GM12874 (cell line): Measurements from ENCODE around the gene NRXN2.

Experiments used
- TF ChIP-seq, protein P1 (sequence below): IDR thresholded peaks from 2 replicates; pipeline ENCODE4 v1.5.1; 2011; ENCODE audit warnings: low read depth, mild to moderate bottlenecking, control low read depth, low read length, moderate library complexity; ENCODE audit not compliant: insufficient read depth

Gene NRXN2

DNA sequence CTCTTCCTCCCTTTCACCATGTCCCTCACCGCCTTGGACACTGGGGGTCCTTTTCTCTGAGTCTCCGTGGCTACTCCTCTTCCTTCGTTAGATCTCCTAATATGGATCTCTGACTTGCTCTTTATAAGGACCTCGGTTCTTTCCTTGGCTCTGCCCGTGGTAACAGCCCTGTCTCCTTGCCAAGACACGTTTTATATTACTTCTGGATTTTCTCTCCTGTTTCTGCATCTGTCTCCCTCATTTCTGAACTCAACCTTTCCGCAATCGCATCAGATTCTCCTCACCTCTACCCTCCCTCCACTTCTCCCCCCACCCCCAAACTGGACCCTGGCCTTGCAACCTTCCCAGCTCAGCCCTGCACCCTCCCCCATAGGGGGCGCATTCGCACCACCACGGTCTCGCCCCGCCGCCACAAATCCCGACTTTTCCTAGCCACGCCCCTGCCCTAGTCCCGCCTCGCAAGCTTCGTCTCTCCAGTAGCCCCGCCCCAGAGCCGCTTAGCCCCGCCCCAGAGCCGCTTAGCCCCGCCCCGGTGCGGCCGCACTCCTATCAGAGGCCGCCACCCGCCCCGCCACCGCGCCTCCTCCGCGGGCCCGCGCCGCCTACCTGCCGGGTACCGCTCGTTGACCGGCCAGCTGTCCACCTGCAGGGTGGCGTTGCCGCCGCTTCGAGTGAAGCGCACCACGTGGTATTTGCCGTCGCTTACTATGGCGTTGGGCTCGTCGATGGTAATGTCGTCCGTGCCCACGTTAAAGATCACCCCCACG is 93.0 kb downstream of the NRXN2 start:
- TF ChIP-seq, protein P1, sequence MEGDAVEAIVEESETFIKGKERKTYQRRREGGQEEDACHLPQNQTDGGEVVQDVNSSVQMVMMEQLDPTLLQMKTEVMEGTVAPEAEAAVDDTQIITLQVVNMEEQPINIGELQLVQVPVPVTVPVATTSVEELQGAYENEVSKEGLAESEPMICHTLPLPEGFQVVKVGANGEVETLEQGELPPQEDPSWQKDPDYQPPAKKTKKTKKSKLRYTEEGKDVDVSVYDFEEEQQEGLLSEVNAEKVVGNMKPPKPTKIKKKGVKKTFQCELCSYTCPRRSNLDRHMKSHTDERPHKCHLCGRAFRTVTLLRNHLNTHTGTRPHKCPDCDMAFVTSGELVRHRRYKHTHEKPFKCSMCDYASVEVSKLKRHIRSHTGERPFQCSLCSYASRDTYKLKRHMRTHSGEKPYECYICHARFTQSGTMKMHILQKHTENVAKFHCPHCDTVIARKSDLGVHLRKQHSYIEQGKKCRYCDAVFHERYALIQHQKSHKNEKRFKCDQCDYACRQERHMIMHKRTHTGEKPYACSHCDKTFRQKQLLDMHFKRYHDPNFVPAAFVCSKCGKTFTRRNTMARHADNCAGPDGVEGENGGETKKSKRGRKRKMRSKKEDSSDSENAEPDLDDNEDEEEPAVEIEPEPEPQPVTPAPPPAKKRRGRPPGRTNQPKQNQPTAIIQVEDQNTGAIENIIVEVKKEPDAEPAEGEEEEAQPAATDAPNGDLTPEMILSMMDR: 0 out of 2 replicates have a peak, but pooled peaks have one; percentile 14

DNA sequence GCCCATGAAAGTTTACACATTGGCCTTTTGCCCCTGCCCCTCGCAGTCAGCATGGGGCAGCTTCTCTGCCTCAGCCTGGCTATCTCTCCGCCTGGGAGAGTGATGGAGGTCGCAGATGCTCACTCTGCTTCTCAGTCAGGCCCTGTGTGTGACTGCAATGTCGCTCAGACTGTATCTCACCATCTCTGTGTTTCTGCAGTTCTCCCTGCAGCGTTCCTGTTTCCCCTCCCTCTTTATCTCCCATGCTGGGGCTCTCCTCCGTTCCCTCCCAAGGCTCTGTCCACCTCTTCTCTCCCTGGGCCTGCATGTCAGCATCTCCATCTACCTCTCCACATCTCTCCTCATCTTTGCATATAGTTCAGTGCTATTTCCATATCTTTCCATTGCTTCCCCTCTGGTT is 93.9 kb downstream of the NRXN2 start:
- TF ChIP-seq, protein P1: no peak

DNA sequence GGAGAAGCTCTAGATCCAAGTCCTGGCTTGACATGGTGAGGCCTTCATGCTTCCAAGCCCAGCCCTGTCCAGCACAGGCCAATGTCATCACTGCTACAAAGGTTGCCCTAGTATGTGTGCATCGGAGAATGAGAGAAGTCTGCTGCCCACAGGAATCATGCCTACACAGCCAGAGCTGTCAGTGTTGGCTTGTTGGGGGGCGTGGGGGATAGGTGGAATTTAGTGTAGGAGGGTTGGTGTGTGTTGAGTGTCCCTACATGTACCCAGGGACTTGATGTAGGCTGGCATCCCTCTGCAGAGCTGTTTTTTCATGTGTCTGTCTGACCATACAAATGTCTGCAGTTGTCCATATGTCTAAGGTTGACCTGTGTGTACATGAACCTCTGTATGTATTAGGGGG is 94.4 kb downstream of the NRXN2 start:
- TF ChIP-seq, protein P1: no peak

DNA sequence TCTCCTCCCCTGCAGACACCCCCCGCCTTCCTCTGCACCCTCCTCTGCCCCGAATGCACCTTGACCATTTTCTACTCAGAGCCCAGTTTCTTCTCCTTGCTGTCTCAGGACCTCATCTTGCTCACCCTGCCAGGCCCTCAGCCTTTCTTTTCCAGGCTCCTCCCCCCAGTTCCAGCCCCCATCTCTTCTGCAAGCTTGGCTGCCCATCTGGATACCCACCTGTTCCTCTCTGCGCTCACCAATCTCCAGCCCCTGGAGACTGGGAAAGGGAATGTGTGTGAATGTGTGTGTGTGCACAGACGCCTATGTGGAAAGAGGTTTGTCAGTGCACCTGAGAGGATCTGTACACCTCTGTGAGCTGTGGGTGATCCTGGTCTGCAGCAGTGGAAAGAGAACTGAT is 95.6 kb downstream of the NRXN2 start:
- TF ChIP-seq, protein P1: no peak

DNA sequence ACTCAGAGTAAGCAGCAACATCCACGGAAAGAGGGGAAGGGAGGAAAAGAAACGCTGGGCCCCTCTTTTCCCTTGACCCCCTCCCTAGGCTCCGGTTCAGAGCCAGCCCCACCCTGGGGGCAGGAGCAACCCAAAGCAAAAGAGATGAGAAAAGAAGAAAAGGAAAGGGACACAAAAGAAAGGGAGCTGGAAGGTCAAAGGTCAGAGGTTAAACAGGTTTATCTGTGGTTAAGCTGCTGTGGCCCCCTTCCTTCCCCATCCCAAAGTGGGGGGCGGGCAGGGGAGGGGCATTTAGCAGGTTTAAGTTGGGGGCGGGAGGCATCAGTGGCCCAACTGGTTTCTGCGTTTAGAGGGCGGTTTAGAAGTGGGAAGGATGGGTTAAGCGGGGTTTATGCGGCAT is 96.4 kb downstream of the NRXN2 start:
- TF ChIP-seq, protein P1: no peak

DNA sequence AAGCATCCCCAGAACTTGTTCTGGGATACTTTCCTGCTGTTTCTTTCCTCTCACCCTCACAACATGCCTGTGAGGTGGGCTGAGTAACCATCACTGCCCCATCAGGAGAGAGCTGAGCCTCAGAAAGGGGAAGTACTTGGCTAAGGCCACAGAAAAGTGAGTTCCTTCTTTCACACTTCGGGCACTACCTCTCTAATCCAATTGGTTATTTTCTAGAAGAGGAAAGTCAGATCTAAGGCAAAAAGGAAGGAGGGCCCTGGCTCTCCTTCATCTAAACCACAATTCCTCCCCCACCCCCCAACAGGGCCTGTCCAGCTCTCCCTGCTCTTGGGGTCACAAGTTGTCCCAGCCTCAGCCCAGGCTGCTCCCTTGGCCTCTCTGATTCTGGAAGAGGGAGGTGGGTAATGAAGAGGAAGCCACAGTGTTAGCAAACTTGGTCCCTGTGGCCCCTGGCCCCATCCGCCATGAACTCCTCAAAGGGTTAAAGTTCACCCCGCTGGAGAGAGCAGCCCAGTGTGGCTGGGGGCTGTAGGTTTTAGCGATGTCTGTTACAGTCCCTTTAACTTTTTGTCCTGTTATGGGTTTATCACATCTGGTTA is 98.0 kb downstream of the NRXN2 start:
- TF ChIP-seq, protein P1: no peak

DNA sequence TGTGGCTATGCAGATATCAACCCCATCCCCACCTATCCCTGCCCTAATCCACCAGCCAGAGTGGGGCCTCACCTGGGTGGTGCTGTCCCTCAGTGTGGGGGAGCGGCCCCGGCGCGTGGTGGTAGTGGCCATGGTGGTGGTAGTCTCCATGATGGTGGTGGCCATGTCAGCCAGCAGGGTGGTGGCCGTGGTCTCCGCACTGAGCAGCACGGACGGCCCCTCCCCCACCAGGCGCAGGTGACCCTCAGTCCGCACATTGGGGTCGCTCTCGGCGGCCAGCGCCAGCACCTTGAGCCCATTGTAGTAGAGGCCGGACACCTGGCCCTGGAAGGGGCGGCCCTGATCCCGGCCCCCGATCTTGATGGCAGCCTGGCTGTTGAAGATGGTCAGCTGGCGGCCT is 100.3 kb downstream of the NRXN2 start:
- TF ChIP-seq, protein P1: no peak
